HT1080 (cell line): ENCODE results near the gene CD300LD. TPM values are rescaled to one million over a fixed set of nuclear protein-coding genes. Genes with fewer than 3 reads are reported as not detected.
"Not testable (repeated sequence)": the region's sequence is repeated elsewhere in the genome, so short reads cannot be mapped to it uniquely, and the experiment has no call there.

ENCODE experiments used
- DNase-seq: peaks from one replicate; pipeline ENCODE4 v3.0.0-alpha.2; 2015; ENCODE audit warnings: low read depth
- total RNA-seq: library from RNA; depleted of rRNA; stranded (reverse); fragments of >200 nt; shearing (Covaris generic); gene quantifications from 2 replicates; pipeline ENCODE4 v1.2.3, GENCODE V29; 2014

CD300LD gene
- total RNA-seq, 1 experiment from 2014 or later: not detected

DNA sequence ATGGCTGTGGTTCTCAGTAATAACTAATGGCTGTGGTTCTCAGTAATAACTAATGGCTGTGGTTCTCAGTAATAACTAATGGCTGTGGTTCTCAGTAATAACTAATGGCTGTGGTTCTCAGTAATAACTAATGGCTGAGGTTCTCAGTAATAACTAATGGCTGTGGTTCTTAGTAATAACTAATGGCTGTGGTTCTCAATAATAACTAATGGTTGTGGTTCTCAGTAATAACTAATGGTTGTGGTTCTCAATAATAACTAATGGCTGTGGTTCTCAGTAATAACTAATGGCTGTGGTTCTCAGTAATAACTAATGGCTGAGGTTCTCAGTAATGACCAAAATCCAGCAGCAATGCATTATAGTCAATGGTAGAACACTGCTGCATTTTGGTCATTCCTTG, 18.4 kb downstream of the CD300LD start:
- DNase-seq: not testable (repeated sequence)

DNA sequence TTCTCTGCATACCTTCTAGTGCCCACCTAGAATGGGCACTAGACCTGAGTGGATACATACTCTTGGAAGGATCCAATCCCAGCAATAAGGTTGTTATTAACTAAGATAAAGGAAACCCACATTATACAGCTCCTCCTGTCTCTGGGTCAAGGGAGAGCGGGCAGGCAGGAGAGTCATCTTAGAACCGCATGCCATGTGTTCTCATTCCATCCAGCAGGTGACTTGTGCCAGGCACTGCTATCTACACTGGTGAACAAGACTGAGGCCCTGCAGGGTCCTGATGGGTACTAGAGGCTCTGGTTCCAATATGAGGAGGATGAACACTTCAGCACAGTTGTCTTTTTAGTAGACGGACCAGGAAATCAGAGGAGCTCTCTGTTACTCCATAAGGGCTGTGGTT, 18.9 kb downstream of the CD300LD start:
- DNase-seq: no peak

GRCh38 chr17:74571621-74572270, 20.3 kb downstream of the CD300LD start:
- no peak for DNase-seq

DNA sequence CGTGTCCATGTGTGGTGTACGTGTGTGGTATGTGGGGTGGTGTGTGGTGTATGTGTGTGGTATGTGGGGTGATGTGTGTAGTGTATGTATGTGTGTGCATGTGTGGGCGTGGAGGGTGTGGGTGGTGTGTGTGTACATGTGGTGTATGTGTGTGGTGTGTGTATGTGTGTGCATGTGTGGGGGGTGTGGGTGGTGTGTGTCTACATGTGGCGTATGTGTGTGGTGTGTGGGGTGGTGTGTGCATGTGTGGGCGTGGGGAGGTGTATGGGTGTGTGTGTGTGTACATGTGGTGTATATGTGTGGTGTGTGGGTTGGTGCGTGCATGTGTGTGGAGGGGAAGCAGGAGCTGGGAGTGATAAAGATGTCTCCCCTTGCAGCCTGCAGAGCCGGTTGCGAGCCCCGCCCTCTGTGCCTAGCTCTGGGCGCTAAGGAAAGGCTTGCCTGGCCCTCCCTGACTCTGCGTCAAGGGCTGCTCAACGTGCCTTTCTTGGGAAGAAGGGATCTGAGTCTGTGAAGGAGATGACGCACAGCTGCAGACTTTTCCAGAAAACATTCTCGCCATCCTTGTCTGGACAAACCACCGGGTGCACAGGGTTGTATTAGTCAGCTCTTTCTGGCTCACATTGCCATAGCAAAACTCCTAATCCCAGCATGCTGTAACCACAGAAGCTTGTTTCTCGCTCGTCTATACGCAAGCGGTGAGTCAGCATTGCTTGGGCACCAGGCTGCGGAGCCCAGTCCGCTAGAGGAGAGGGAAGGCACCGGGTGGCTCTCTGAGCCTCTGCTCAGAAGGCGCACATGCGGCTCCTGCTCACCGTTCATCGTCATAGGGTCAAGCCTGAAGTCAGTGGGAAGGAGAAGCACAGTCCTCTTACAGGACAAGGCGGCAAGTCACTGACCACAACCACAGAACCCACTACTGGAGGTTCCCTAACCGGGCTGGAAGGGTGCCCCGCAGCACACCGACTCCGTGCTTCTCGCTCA, 22.8 kb downstream of the CD300LD start:
- DNase-seq: peak; percentile 98

DNA sequence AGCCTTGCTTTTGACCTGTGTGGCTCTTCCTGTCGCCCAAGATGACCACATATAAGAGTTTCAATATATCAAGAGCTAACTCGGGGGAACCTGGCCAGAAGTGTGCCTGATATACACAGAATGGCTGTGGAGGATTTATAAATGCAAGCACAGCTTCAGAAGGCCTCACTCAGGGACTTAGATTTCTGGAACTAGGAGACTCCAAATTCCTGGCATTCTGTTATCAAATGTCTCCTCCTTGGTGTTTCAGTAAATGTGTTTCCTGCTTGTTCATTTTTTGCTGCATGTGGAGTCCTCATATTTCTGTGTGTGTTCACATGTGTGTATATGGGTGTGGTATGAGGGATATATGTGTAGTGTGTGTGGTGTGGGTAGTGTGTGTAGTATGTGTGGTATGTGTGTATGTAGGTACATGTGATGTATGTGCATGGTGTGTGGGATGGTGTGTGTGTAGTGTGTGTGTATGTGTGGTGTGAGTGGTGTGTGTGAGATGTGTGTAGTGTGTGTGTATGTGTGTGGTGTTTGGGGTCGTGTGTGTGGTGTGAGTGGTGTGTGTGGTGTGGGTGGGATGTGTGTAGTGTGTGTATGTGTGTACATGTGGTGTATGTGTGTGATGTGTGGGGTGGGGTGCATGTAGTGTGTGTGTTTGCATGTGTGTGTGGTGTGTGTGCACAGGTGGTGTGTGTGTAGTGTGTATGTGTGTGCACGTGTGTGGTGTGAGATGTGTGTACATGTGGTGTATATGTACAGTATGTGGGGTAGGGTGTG, 23.8 kb downstream of the CD300LD start:
- no peak for DNase-seq

DNA sequence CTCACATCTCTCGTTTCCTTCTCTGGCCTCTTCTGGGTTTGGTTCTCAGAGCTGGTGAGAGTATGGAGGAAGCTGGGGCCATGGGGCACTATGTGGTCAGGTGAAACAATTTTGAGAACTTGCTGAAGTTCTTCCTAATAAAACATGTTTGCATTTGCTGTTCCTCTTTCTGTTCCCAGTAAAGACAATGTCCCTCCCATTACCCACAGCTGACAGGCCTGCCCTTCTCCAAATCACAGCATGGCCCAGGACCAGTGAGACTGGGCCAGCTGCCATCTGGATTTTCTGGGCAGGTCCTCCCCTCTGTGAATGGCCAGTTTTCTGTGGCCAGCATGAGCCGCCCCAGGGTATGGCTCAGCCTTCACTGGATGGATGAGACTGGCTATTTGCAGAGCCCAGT, 24.7 kb downstream of the CD300LD start, which contains the start of gene CD300H:
Gene CD300H, minus strand, starts transcription at position 113 of the 400 bp plus-strand sequence.
- no peak for DNase-seq

DNA sequence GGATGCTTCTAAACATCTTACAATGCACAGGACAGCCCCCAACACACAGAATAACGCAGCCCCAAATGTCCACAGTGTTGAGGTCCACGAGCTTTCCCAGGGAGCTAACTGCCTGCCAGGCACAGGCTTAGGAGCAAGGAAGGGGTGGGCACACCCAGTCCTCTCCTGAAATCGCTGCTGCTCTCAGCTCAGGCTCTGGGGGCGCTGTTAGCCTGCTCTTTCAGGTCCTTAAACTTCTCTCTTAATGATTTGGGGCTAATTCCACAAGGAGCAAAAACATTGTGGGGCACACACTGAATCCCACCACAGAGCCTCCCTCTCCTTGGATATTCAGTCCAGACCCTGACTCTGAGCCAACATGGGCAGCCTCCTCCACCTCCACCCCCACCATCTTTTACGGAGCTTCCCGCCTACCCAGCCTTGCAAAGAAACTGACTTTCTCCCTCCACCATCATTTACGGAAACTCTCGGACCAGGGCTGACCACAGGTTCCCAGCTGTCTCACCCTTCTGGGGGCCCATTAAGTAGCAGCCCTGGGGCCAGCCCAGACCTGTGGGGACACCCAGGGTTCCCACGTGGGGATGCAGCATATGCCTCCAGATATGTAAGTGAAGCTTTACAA, 25.8 kb downstream of the CD300LD start:
- DNase-seq: peak; percentile 28

DNA sequence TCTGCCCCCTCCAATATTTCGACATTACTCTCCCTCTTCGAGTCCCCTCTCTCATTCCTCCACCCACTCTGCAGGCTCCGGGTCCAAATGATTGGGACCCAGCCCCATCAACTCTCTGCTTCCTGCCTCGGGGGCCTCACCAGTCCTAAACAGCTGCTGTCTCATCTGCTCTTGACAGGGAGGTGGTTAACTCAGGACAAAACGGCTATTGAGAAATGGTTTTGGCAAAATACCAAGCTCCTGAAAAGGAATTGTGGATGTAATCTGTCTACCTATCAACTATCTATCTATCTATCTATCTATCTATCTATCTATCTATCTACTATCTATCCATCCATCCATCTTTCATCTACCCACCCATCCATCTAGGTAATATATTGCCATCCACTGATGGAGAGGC, 27.0 kb downstream of the CD300LD start:
- no peak for DNase-seq

DNA sequence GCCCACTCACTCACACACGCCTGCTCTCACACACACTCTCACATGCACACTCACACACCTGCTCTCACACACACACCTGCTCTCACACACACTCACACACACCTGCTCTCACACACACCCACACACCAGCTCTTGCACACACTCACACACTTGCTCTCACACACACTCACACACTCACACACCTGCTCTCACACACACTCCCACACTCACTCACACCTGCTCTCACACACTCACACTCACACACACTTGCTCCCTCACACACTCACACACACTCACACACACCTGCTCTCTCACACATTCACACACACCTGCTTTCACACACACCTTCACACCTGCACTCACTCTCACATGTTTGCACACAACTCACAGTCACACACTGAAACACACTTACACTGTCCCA, 28.7 kb downstream of the CD300LD start:
- no peak for DNase-seq

DNA sequence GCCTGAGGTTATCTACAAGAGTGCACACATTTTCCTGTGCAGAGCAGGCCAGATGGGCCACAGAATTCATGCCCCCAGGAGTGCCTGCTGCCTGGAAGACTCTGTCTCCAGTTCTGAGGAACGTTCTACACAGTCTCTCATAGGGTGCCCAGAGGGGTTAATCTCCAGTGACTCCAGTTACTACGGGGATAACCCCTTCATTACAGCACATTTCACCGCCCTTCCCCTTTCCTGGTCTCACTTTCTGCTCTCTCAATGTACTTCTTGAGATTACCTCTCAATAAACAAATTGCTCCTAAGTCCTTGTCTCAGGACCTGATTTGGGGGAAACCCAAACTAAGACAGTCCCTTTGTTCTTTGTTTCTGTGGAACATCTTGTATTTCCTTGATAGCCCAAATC, 30.5 kb downstream of the CD300LD start:
- no peak for DNase-seq

DNA sequence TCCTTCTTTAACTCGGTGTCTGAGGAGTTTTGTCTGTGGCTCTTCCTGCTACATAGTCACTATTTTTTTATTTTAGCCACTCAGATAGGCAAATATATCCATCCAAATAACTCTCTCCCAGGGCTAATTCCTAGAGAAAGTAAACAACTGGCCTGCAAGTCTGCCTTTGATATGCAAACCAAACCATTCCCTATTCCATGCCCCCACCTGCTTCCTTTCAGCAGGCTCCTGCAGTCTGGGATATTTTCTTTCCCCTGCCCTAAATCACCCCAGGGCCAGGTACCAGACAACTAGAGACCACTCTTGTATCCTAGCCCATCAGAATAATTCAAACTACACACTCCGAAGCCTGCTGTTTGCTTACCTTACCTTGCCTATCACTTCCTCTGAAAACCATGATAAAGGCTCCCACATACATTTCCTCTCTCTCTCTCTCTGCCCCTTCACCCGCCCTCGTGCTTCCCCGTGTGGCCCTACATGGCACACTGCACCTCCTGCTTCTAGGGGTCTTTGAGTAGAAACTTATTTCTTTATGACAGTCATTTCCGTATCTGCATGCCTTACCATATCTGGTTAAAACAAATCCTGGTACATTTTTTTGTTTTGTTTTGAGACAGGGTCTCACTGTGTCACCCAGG, 33.1 kb downstream of the CD300LD start:
- DNase-seq: no peak

DNA sequence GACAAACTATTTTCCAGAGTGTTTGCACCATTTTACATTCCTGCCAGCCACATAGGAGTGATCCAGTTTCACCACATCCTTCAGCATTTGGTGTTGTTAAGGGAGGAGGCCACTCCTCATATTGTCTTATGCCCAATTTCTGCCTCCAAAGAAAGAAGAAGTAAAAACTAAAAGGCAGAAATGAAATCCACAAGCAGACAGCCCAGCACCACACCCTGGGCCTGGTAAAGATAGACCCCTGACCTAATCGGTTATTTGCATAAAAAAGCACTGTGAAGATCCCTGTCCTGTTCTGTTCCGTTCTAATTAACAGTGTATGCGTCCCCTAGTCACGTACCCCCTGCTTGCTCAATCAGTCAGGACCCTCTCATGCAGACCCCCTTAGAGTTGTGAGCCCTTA, 33.7 kb downstream of the CD300LD start:
- DNase-seq: not testable (repeated sequence)

- DNase-seq: no peak
These were observed 36.6 kb downstream of the CD300LD start for GRCh38 chr17:74555427-74555940.

DNA sequence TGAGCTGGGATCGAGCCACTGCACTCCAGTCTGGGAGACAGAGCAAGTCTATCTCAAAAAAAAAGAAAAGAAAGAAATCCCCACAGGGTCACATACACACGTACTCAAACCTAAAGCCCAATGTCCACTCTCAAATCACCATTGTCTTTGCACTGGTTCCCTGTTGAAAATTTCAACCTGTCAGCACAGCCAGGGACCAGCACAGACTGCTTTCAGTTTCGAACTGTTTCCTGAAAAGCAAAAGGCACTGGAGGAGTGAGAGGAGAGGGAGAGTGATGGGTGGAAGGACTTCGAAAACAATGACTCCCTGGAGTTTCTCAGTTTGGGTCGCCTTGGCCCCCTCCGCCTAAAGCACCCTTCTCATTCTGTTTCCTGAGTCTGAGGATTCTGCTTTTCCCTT, 37.2 kb downstream of the CD300LD start:
- DNase-seq: no peak

DNA sequence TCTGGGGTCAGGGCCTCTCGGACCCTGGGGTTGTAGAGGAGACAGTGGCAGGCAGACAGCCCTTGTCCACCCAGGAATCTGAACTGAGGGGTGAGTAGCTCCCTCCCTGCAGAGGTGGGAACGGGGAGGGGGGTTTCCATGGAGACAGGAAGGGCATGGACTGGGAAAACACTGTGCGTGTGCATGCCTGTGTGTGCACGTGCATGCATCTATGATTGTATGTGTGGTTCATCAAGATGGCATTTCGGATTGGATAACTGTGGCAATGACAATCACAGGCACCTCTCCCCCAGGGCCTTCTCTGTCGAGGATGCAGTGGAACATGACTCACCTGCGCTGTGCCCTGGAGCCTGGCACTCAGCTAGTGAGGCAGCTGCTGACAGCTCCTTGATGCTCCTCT, 40.0 kb downstream of the CD300LD start:
- DNase-seq: peak; percentile 51

GRCh38 chr17:74550602-74551001, 41.5 kb downstream of the CD300LD start:
- no peak for DNase-seq

DNA sequence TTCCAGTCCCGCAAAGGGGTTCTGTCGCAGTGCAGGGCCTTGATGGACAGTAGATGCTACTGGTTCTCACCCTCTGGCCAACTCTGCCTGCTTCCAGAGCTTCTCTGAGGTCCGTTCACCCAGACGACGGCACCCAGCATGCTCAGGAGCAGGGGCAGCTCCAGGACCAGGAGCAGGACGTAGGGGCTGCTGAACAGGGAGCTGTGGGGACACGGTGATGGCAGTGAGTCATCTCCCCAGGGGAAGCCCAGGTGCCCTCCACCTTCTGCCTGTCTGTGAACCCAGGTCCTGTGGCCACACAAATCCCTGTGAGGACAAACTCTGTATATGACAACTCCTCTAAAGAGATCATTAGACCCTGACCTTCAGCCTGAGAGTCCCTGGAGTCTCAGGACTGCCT, 42.7 kb downstream of the CD300LD start:
- DNase-seq: no peak

DNA sequence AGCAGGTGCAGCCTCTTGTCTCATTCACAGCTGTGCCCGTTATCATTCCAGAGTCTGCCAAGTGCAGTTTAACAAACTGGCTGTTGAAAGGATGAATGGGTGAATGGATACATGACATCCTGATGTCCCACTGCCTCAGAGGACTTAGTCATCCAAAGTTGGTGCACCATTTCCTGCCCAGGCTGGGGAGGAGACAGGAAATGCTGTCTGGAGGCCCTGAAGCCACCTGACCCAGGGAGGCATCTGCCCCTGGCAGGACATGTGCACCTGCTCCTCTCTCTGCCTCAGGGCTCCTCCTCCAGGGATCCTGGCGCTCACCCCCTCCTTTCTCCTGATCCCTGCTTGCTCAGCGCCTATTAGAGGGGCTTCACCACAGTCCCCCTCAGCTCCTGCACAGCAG, 44.3 kb downstream of the CD300LD start:
- peak; percentile 61 for DNase-seq

DNA sequence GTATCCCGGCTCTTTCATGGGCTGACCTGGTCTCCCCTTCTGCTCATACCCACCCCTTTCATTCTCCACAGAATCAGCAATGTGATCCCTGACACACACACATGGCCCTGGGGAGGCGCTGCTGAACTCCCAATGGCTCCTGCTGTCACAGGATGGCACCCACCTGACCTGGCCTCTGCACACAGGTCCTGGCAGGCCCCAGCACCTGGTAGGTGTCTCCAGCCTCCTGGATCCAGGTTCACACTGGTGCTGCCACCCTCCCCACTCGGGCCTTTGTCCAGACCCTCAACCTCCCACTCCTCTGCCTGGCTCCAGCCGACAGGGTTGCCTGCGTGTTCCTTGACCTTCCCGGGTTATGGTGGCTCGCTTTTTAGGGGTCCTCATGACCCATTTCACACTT, 44.8 kb downstream of the CD300LD start:
- no peak for DNase-seq

GRCh38 chr17:74546586-74546985, 45.5 kb downstream of the CD300LD start:
- no peak for DNase-seq

DNA sequence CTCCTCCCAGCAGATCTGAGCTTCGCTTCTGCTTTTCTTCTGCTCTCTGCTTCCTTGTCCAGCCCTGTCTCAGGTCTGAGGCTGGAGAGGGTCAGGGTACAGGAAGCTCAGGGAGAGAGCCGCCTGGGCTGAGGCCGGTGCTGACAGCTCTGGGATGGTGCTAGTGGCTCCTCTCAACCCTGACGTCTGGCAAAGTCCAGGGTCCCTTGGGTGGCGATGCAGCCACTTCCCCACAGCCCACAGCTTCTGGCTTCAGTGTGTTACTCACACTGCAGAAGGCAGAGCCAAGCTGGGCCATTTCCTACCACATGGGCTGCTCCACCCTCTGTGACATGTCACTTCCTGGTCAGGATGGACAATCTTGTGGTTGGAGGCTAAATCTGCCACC, 46.2 kb downstream of the CD300LD start, which contains the start of gene CD300C:
Gene CD300C, minus strand, starts transcription at position 273 of the 388 bp plus-strand sequence. CDS start 333 bp downstream, outside the sequence.
- no peak for DNase-seq
